HG03103 (cell line): ENCODE measurements around the gene NUBP2.

Experiments used
- ATAC-seq: cut with Tn5 transposase; IDR thresholded peaks from one replicate; pipeline ENCODE4 v1.9.1; 2021; ENCODE audit warnings: low read depth; ENCODE audit not compliant: unreplicated experiment

Gene NUBP2

GRCh38 chr16:1757714-1758461, 24.9 kb upstream of the NUBP2 start:
- ATAC-seq: no peak

- no peak for ATAC-seq
These were observed 23.8 kb upstream of the NUBP2 start for GRCh38 chr16:1758923-1759322.

- no peak for ATAC-seq
These were observed 23.2 kb upstream of the NUBP2 start for GRCh38 chr16:1759511-1759910.

GRCh38 chr16:1760911-1761310, 21.8 kb upstream of the NUBP2 start:
- ATAC-seq: no peak

- ATAC-seq: no peak
These were observed 21.0 kb upstream of the NUBP2 start for GRCh38 chr16:1761751-1762150.

GRCh38 chr16:1762196-1762878, 20.4 kb upstream of the NUBP2 start:
- ATAC-seq: no peak

- ATAC-seq: no peak
These were observed 19.8 kb upstream of the NUBP2 start for GRCh38 chr16:1762879-1763520.

- ATAC-seq: no peak
These were observed 18.9 kb upstream of the NUBP2 start for GRCh38 chr16:1763521-1764511.

- no peak for ATAC-seq
These were observed 17.8 kb upstream of the NUBP2 start for GRCh38 chr16:1764971-1765370.

- no peak for ATAC-seq
These were observed 16.9 kb upstream of the NUBP2 start for GRCh38 chr16:1765826-1766225.

GRCh38 chr16:1766231-1766630, 16.5 kb upstream of the NUBP2 start:
- no peak for ATAC-seq

GRCh38 chr16:1766701-1767100, 16.1 kb upstream of the NUBP2 start:
- no peak for ATAC-seq

- ATAC-seq: no peak
These were observed 15.4 kb upstream of the NUBP2 start for GRCh38 chr16:1767116-1767994.

GRCh38 chr16:1768061-1768766, 14.5 kb upstream of the NUBP2 start:
- ATAC-seq: no peak

GRCh38 chr16:1768767-1769401, 13.9 kb upstream of the NUBP2 start:
- no peak for ATAC-seq

- ATAC-seq: no peak
These were observed 13.1 kb upstream of the NUBP2 start for GRCh38 chr16:1769402-1770300.

GRCh38 chr16:1770328-1771187, 12.2 kb upstream of the NUBP2 start:
- no peak for ATAC-seq
